ENCODE data around the gene GPC6.

DNA sequence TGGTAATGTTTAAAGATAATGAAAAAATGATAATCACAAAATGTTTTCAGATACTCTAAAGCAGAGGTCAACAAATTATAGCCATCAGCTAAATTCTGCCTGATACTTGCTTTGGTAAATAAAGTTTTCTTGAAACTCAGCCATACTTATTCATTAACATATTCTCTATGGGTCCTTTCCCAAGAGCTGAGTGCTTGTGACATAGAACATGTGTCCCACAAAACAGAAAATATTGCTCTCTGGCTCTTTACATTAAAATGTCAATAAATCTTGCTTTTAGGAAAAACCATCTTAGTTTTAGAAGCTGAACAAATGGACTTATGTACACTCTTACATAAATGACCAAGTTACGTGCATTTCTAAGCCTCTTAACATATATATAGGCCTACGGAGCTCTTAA lies 945.8 kb downstream of the GPC6 start:
- TF ChIP-seq, protein P1, sequence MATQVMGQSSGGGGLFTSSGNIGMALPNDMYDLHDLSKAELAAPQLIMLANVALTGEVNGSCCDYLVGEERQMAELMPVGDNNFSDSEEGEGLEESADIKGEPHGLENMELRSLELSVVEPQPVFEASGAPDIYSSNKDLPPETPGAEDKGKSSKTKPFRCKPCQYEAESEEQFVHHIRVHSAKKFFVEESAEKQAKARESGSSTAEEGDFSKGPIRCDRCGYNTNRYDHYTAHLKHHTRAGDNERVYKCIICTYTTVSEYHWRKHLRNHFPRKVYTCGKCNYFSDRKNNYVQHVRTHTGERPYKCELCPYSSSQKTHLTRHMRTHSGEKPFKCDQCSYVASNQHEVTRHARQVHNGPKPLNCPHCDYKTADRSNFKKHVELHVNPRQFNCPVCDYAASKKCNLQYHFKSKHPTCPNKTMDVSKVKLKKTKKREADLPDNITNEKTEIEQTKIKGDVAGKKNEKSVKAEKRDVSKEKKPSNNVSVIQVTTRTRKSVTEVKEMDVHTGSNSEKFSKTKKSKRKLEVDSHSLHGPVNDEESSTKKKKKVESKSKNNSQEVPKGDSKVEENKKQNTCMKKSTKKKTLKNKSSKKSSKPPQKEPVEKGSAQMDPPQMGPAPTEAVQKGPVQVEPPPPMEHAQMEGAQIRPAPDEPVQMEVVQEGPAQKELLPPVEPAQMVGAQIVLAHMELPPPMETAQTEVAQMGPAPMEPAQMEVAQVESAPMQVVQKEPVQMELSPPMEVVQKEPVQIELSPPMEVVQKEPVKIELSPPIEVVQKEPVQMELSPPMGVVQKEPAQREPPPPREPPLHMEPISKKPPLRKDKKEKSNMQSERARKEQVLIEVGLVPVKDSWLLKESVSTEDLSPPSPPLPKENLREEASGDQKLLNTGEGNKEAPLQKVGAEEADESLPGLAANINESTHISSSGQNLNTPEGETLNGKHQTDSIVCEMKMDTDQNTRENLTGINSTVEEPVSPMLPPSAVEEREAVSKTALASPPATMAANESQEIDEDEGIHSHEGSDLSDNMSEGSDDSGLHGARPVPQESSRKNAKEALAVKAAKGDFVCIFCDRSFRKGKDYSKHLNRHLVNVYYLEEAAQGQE (IDR thresholded peaks at IDR 0.05; ENCODE audit: insufficient replicate concordance, low read depth): no peak
- TF ChIP-seq, protein P2, sequence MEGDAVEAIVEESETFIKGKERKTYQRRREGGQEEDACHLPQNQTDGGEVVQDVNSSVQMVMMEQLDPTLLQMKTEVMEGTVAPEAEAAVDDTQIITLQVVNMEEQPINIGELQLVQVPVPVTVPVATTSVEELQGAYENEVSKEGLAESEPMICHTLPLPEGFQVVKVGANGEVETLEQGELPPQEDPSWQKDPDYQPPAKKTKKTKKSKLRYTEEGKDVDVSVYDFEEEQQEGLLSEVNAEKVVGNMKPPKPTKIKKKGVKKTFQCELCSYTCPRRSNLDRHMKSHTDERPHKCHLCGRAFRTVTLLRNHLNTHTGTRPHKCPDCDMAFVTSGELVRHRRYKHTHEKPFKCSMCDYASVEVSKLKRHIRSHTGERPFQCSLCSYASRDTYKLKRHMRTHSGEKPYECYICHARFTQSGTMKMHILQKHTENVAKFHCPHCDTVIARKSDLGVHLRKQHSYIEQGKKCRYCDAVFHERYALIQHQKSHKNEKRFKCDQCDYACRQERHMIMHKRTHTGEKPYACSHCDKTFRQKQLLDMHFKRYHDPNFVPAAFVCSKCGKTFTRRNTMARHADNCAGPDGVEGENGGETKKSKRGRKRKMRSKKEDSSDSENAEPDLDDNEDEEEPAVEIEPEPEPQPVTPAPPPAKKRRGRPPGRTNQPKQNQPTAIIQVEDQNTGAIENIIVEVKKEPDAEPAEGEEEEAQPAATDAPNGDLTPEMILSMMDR (IDR thresholded peaks at IDR 0.05; ENCODE audit: insufficient read depth, low read length): no peak
- TF ChIP-seq SPI1 (IDR thresholded peaks at IDR 0.05; ENCODE audit: borderline replicate concordance, low read depth): no peak

Measured in HL-60 (cell line).